ENCODE data around the gene CDKN2A. TPM values are rescaled to one million over a fixed set of nuclear protein-coding genes. Genes with fewer than 3 reads are reported as not detected.

CDKN2A gene
- polyA plus RNA-seq, 1 donor from 2014 or later: not detected

DNA sequence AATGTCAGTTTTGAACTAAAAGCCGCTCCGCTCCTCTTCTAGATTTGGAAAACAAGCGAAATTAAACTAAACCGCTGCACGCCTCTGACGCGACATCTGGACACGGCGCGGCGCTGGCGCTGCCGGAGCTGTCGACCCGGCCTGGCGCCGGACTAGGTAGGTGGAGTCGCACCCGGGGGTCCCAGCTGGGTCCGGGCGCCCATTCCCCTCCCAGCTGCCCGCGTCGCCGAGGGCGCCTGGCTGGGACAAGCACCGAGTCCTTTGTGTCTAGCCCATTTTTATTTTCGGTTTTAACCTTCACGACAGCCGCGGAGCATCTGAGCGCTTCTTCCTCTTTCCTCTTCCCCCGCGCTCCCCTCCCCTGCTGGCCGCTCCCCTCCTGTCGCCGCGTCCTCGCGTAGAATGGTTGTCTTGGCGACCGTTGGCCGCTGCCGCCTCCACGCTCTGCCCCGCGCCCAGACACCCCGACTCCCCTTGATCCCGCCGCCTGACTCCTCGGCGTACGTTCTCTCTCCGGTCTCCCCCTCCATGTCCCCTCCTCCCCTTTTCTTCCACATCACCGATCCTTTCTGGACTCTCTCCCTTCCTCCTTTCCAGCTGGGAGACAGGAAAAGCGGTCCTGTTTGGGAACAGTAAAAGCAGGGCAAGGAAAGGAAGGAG, 944 bp upstream of the CDKN2A start:
- H4K20me1 ChIP-seq (ENCODE audit: insufficient read depth): no peaks in the 10 kb centered on the region
- peak overlapping the region; percentile 65 for H3K4me3 ChIP-seq (ENCODE audit: low read length)
- no peaks in the 10 kb centered on the region for H3F3A ChIP-seq (ENCODE audit: insufficient read depth, low read length, poor library complexity, severe bottlenecking)
- no peaks in the 10 kb centered on the region for H3K79me2 ChIP-seq (replicated peaks; ENCODE audit: insufficient read depth, low read length)
- peak; percentile 96 for TF ChIP-seq EZH2 (IDR thresholded peaks at IDR 0.05; ENCODE audit: borderline replicate concordance, insufficient read depth, low read length, poor library complexity, severe bottlenecking)
- TF ChIP-seq, protein P1, sequence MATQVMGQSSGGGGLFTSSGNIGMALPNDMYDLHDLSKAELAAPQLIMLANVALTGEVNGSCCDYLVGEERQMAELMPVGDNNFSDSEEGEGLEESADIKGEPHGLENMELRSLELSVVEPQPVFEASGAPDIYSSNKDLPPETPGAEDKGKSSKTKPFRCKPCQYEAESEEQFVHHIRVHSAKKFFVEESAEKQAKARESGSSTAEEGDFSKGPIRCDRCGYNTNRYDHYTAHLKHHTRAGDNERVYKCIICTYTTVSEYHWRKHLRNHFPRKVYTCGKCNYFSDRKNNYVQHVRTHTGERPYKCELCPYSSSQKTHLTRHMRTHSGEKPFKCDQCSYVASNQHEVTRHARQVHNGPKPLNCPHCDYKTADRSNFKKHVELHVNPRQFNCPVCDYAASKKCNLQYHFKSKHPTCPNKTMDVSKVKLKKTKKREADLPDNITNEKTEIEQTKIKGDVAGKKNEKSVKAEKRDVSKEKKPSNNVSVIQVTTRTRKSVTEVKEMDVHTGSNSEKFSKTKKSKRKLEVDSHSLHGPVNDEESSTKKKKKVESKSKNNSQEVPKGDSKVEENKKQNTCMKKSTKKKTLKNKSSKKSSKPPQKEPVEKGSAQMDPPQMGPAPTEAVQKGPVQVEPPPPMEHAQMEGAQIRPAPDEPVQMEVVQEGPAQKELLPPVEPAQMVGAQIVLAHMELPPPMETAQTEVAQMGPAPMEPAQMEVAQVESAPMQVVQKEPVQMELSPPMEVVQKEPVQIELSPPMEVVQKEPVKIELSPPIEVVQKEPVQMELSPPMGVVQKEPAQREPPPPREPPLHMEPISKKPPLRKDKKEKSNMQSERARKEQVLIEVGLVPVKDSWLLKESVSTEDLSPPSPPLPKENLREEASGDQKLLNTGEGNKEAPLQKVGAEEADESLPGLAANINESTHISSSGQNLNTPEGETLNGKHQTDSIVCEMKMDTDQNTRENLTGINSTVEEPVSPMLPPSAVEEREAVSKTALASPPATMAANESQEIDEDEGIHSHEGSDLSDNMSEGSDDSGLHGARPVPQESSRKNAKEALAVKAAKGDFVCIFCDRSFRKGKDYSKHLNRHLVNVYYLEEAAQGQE (IDR thresholded peaks at IDR 0.05; ENCODE audit: borderline replicate concordance): no peak
- no peak for TF ChIP-seq SMC3 (conservative IDR thresholded peaks at IDR 0.05; ENCODE audit: poor library complexity)
- H3K27me3 ChIP-seq (ENCODE audit: insufficient read depth, low read depth, low read length): peaks cover 99% of the 10 kb centered on the region
- H3K36me3 ChIP-seq (ENCODE audit: insufficient read depth, low read length): no peaks in the 10 kb centered on the region
- no peak overlapping the region for H2AFZ ChIP-seq (ENCODE audit: low read depth, low read length)
- H3K4me2 ChIP-seq (ENCODE audit: low read length): peak overlapping the region; percentile 70
- peaks cover 2% of the 10 kb centered on the region for H3K9me2 ChIP-seq (ENCODE audit: insufficient read depth, low read length)
- no peak overlapping the region for H3K27ac ChIP-seq (ENCODE audit: low read length)
- H3K9ac ChIP-seq (ENCODE audit: low read length): no peak overlapping the region
- no peaks in the 10 kb centered on the region for H3K9me3 ChIP-seq (ENCODE audit: low read length)

DNA sequence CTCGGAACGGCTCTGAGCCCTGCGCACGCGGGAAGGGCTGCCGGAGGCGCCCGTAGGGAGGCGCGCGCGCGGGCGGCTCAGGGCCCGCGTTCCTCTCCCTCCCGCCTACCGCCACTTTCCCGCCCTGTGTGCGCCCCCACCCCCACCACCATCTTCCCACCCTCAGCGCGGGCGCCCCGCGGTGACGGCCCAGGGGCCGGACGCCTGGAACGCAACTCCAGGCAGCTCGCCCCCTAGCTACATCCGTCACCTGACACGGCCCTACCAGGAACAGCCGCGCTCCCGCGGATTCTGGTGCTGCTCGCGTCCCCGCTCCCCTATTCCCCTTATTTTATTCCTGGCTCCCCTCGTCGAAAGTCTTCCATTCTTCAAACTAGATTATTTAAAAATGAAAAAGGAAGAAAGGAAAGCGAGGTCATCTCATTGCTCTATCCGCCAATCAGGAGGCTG, 389 bp upstream of the CDKN2A start, which contains the start of gene CDKN2B-AS1:
CDKN2B-AS1 (plus strand) TSS at position 236 of the 450 bp plus-strand sequence.
- no peak within 1 kb of the TSS for H3K9ac ChIP-seq (ENCODE audit: low read length)
- H3K36me3 ChIP-seq (ENCODE audit: insufficient read depth, low read length): no peaks in the 10 kb centered on the region
- H3K9me2 ChIP-seq (ENCODE audit: insufficient read depth, low read length): peaks cover 2% of the 10 kb centered on the region
- TF ChIP-seq, protein P2, sequence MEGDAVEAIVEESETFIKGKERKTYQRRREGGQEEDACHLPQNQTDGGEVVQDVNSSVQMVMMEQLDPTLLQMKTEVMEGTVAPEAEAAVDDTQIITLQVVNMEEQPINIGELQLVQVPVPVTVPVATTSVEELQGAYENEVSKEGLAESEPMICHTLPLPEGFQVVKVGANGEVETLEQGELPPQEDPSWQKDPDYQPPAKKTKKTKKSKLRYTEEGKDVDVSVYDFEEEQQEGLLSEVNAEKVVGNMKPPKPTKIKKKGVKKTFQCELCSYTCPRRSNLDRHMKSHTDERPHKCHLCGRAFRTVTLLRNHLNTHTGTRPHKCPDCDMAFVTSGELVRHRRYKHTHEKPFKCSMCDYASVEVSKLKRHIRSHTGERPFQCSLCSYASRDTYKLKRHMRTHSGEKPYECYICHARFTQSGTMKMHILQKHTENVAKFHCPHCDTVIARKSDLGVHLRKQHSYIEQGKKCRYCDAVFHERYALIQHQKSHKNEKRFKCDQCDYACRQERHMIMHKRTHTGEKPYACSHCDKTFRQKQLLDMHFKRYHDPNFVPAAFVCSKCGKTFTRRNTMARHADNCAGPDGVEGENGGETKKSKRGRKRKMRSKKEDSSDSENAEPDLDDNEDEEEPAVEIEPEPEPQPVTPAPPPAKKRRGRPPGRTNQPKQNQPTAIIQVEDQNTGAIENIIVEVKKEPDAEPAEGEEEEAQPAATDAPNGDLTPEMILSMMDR (IDR thresholded peaks at IDR 0.05; ENCODE audit: poor library complexity, severe bottlenecking): no peak
- TF ChIP-seq EZH2 (IDR thresholded peaks at IDR 0.05; ENCODE audit: borderline replicate concordance, insufficient read depth, low read length, poor library complexity, severe bottlenecking) (no peak), EP300 (conservative IDR thresholded peaks at IDR 0.05; ENCODE audit: poor library complexity, severe bottlenecking) (no peak), MXI1 (conservative IDR thresholded peaks at IDR 0.05; ENCODE audit: poor library complexity, severe bottlenecking) (no peak), TAF1 (IDR thresholded peaks at IDR 0.05; ENCODE audit: low read depth) (no peak), POLR2AphosphoS5 (IDR thresholded peaks at IDR 0.05) (no peak), SMC3 (conservative IDR thresholded peaks at IDR 0.05; ENCODE audit: poor library complexity) (no peak), RAD21 (conservative IDR thresholded peaks at IDR 0.05) (no peak)
- TF ChIP-seq, protein P1 (IDR thresholded peaks at IDR 0.05; ENCODE audit: borderline replicate concordance): no peak
- no peaks in the 10 kb centered on the region for H4K20me1 ChIP-seq (ENCODE audit: insufficient read depth)
- no peak within 1 kb of the TSS for H2AFZ ChIP-seq (ENCODE audit: low read depth, low read length)
- H3K4me3 ChIP-seq (ENCODE audit: low read length): peak within 1 kb of the TSS; percentile 65
- no peaks in the 10 kb centered on the region for H3K79me2 ChIP-seq (replicated peaks; ENCODE audit: insufficient read depth, low read length)
- no peaks in the 10 kb centered on the region for H3F3A ChIP-seq (ENCODE audit: insufficient read depth, low read length, poor library complexity, severe bottlenecking)
- H3K4me2 ChIP-seq (ENCODE audit: low read length): peak within 1 kb of the TSS; percentile 70
- no peak within 1 kb of the TSS for H3K27ac ChIP-seq (ENCODE audit: low read length)
- H3K9me3 ChIP-seq (ENCODE audit: low read length): no peaks in the 10 kb centered on the region
- H3K27me3 ChIP-seq (ENCODE audit: insufficient read depth, low read depth, low read length): peaks cover 99% of the 10 kb centered on the region

Measured in neural cell (in vitro differentiated cells).